Activated T-helper 9 cell treated with anti-CD3 and anti-CD28 coated beads, Interleukin-2, amount 50 U/mL, for 16 hours (primary cell): ENCODE data around the gene DSCAML1.

Experiments used
- DNase-seq: peaks from one replicate; pipeline ENCODE4 v3.0.0-alpha.2; 2020; ENCODE audit warnings: low read depth

Gene DSCAML1

DNA sequence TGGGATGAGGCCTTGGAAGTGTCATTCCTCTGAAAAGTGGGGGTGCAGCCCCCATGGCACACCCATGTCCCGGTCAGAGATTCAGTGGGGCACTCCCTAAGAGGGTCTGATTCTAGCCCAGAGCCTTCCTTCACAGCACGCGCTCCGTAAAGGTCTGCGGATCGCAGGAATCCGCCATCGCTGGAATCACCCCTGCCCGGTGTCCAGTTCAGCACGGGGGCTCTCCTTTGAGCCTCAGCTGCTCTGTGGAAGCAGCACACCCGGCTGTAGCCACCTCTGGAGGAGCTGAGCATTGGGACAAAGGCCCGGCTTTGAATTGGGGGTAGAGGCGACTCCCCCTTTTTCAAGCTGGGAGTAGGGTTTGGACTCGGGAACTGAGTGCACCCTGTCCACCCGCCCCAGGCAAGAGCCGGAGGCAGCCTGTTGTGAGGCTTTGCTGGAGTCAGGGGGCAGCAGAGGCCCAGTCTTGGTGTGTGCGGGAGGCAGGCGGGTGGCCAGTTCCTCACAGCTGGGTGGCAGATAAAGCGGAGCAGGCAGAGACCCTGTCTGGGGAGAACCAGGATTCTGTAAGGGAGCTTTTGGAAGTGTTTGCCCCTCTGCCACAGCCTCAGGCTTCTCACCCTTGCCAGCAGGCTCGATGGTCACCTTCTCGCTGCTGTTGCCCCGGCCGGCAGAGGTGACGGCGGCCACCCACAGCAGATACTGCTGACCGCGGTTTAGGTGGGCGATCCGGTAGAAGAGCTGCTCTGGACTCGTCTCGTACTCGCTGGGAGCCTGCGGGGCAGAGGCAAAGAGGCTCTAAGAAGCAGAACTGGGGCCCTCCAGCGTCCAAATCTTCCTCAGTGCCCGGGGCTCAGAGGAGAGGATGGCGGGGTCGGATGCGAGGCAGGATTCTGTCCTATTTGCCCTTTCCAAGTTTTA lies 353.5 kb downstream of the DSCAML1 start:
- no peak for DNase-seq

DNA sequence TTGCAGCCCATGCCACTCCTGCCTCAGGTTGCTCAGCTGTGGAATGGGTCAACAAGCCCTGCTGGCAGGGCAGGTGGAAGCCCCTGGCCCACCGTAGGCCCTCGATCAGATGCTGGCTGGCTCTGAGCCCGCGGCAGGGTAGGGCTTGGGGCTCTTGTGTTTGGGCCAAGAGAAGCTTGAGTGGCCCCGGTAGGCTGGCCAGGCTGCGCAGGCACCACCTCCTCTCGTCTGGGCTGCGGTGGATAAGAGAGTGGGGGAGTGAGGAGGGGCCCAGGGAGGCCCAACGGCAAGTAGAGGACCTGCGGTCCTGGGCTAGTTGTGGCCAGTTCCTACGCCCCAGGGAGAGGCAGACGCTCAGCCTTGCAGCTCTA lies 354.2 kb downstream of the DSCAML1 start:
- DNase-seq: no peak

DNA sequence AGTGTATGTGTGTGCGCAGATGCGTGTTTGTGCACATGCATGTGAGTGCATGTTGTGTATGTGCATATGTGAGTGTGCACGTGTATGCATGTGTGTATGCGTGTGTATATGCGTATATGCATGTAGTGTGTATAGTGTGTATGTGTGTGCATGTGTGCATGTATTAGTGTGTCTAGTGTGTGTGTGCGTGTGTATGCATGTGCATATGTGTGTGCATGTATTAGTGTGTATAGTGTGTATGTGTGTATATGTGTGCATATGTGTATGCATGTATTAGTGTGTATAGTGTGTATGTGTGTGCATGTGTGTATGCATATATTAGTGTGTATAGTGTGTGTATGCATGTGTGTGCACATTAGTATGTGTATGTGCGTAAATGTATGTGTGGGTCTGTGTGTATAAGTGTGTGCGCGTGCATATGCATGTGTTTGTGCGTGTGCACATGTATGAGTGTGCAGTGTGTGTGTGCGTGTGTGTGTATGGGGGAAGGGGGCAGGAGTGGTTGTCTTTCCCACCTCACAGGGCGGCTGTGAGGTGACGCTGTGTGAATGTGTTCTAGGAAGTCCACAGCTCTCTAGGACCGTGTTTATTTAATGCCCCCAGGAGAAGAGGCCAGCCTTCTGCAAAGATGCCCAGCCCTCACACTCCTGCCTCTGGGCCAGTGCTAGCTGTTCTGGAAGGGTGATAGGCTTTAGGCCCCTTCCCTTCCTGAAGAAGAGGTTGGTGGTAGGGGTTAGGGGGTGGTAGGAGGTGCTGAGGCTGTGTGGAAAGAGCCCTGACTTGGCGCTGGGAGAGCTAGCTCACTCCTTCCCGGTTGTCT lies 354.8 kb downstream of the DSCAML1 start:
- DNase-seq: no peak

DNA sequence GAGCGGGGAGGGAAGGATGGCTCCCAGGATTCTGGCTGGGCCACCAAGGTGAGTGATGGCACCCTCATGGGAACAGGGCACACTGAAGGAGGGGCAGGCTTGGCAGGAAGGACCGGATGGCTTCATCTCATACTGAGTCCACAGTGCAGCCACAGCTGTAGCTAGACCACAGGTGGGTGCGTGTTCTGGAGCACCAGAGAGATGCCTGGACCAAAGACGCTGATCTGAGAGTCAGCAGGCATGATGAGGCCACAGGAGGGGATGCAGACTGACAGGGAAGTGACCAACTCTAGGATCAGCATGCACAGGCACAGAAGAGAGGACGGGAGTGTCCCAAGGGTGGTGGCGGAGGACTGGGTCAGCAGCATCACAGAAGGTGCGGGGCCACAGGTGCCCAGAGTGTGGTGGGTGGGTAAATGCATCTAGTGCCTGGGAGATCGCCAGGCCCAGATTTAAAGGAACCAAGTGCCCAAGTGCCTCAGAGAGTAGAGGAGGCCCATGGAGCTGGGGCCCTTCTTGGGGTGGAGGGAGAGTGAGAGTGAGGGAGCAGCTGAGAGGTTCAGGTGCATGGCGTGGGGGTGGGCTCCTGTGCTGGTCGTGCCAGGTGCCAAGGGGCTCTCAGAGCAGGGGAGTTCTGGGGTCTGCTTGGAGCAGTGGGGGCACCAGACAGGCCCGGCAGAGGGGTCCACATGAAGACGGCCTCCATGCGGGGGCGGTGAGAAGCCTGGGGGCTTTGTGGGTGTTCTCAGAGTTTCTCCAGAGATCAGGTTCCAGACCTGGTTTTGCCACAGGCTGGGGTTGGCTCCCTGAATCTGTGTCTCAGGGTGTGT lies 355.7 kb downstream of the DSCAML1 start:
- DNase-seq: no peak

DNA sequence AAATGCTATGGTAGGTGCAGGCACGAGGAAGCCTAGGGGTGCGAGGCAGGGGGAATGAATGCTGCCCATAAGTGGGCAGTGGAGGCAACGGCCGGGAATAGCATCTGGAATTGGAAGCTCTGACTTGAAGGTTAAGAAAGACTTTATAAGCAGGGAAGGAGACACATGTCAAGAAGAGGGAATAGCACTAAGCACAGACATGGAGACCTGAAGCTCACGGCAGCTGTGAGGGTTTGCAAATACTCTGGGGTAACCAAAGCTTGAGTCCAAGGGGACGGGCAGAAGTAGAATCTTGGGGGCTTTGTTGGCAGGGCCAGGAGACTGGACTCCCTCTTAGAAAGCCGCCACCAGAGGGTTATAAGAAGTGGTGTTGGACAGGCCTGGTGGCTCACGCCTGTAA lies 356.8 kb downstream of the DSCAML1 start:
- no peak for DNase-seq

DNA sequence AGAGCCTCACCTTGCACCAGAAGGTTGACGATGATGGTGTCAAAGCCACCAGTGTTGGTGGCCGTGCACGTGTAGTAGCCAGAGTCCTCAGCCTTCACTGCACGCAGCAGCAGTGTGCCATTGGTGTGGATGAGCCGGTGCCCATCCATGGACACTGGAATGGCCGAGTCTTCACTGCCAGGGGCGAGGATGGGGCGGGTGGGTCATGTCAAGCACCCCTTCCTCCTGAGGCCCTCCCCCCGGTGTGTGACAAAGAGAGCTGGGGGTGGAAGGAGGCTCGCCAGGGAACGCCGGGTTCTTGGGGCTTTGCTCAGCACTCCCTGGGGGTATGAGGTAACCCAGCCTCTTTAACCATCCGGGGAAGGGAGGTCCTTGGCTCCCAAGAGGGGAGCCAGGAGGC lies 357.8 kb downstream of the DSCAML1 start:
- DNase-seq: no peak

DNA sequence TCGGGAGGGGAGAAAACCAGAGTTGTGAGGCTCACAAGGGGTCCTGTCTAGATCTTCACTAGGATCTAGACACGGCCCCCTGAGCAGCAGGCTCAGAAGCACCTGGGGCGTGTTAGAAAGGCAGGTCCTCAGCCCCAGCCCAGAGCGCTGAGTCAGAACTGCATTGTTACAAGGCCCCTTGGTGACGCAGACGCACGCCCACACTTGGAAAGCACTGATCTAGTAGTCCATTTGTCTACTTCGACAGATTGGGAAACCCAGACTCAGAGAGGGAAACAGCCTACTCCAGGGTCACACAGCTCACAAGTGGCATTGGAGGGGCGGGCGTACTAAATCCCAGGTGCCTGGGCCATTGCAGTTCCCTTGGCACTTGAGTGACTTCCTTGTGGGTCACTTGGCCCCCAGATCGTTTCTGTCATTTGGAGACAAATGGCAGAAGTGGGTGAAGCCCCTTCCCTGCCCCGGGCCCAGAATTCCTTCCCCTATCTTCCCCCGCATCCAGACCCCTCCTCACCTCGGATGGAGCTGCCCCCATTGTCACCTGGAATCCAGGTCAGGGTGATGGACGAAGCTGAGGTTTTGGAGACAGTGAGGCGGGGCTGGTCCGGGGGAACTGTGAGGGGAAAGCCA lies 358.5 kb downstream of the DSCAML1 start:
- no peak for DNase-seq

DNA sequence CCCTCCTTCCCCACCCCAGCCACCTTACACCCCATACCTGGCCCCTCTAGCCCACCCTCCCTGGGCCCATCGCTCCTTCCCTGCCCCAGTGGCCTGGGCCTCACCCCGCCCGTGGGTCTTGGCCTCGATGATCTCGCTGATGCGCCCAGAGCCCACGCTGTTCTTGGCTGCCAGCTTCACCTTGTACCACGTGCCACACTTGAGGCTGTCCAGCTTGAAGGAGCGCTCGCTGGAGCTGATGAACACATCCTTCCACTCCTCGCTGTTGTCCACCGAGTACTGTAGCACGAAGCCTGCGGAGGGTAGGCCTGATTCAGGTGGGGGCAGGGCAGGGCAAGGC lies 359.3 kb downstream of the DSCAML1 start:
- DNase-seq: no peak

DNA sequence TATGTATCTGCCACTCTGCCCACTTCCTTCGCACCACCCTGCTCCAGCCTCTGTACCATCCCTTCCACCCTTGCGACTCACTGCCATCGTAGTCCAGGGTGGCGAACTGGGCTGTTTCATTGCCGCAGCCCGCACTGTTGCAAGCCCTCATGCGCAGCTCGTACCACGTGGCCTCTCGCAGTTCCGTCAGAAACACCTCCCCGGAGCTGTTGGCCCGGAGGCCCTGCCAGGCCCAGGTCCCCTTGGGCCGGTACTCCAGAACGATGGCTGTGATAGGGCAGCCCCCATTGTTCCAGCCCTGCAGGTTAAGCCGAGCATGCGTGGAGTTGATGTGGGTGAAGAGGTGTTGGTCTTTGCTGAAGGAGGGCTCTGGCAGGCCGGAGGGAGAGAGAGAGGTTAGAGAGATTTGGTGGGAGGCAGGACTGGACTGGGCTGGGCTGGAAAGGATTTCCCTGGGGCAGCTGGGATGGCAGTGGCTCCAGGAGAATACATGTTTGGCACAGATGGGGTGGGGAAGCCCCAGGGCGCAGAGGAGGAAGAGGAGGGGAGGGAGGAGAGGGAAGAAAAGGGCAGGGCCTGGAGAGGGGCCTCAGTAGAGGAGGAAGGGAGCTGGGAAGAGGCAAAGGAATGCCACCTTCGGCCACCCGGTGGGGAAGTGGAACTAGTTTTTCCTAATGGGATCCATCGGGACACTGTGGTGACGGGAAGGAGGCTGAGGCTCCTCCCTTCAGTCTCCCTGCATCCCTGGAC lies 359.8 kb downstream of the DSCAML1 start:
- DNase-seq: no peak

DNA sequence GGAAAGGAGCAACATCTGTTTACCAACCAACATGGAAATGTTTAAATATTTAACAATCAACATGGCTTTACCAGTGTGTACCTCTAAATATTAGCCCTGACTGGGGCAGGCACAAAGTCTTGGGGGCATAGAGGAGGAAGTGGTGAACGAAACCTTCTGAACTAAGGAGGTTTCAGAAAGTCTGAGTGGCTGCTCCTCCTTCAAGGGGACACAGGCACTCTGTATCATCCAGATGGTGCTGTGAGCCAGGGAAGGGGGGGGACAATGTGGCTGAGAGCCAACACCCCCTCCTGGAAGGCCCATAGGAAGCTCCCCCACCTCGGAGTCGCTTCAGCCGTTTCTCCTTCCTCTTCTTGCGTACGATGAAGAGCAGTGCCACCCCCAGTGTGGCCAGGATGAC lies 361.7 kb downstream of the DSCAML1 start:
- no peak for DNase-seq

DNA sequence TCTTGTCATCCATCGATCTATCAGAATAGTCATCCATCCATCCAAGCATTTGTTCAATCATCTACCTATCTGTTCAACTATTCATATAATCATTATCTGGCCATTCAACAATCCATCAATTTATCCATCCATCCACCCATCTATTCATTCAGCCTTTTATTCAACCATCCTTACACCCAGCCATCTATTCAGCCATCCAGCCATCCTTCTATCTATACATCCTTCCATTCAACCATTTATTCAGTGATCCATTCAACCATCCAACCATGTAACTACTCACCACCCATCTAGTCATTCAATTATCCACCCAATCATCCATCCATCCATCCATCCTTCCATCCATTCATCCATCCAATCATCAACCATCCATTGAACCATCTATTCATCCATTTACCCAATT lies 362.5 kb downstream of the DSCAML1 start:
- no peak for DNase-seq

DNA sequence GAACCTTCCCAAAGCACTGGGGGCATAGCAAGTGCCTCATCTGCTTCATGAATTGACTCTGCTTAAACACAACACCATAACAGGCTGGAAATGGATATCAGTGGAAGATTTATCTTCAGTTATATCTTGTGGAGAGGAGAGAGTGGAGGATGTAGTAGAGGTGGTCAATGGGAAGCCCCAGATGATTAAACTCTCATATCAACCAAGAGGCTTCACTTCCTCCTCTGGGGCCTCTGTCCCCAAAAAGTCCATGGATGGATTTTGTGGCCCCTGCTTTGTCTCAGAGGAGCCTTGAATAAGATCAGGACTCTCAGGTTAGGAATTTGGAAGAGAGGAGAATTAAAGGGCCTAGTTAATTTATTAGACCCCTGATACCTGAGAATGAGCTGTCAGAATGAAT lies 363.3 kb downstream of the DSCAML1 start:
- no peak for DNase-seq

DNA sequence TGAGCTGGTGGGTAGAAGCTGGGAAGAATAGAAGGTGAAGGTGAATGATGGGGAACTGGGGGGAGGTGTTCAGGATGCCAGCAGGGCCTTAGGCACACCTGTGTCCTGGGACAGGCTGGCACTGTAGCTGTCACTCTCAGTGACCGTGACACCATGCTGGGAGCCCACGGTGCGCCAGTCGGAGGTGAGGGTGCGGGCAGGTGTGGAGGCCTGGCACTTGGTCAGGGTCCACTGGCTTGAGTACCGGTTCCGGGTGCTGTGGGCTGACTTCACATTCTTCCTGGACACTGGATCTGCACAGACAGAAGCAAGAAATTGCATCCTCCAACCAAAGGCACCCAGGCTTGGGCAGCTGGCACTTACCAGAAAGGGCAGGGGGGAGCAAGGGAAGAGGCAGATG lies 365.6 kb downstream of the DSCAML1 start:
- DNase-seq: no peak

DNA sequence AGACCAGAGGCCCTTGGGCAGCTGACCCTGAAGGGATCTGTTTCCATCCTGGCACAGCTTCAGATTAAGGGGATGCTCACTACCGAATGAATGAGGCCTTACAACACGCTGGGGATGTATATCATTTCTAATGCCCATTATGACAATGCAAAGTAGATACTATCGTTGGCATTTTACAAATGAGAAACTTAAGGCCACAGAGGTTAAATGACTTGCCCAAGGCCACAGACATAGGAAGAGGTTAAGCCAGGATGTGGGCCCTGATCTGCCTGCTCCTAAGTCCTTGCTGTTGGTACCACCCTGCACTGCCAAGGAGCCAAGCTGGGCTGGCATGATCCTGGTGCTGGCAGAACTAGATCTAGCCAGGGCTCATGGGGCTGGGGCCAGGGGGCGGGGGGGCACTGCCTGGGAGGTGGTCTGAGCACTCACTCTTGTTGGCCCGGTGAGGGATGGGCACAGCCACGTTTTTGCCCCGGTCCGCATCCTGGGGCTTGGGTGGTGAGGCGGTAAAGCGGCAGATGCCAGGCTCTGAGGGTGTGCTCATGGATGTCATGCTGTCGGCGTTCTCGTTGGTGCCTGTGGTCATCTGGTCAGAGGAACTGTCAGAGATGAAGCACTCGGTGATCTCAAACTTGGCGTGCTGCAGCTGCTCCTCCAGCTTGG lies 366.6 kb downstream of the DSCAML1 start:
- DNase-seq: no peak

DNA sequence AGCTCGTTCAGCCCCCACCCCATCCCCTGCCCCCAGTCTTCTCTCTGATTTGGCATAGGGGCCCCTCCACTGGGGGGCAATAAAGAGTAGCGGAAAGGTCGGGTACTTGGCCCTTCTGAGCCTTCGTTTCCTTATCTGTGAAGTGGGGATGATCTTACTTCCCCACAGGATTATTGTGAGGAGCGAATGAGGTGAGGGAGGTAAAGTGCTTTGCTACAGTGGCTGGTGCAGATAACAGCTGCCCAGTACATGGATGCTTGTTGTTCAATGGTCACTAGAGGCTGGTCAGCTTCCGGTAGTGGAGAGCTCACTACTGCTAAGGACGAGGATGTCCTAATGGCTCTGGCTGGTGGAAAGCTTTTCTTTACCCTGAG lies 368.2 kb downstream of the DSCAML1 start:
- DNase-seq: no peak

DNA sequence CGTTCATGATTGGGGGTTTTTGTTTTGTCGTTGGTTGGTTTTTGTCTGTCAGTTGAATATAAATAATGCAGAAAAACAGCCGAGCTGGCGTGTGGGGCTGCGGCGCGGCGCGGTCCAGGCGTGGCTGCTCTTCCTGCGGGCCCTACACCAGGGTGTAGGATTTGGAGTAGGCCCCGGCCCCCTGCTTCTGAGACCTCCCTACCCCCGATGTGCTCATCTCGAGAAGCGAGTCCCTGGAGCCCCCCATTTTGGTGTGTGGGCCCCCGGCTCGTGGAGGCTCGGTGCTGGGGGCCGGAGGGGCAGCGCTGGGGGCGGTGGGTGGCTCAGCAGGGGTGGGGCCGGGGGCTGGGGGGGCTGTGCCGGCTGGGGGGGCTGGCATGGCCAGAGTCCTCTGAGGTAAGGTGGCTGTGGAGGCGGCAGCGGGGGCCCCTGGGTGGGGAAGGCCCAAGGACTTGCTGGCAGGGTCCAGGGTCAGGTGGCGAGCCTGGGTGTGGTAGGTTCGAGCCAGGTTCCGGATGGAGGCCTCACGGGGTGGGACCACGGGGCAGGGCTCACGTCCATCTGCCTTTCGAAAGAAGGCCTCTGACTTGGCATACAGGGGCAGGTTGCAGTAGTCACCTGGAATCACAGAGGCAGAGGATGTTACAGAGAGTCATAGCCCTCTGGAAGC lies 368.7 kb downstream of the DSCAML1 start:
- DNase-seq: no peak

DNA sequence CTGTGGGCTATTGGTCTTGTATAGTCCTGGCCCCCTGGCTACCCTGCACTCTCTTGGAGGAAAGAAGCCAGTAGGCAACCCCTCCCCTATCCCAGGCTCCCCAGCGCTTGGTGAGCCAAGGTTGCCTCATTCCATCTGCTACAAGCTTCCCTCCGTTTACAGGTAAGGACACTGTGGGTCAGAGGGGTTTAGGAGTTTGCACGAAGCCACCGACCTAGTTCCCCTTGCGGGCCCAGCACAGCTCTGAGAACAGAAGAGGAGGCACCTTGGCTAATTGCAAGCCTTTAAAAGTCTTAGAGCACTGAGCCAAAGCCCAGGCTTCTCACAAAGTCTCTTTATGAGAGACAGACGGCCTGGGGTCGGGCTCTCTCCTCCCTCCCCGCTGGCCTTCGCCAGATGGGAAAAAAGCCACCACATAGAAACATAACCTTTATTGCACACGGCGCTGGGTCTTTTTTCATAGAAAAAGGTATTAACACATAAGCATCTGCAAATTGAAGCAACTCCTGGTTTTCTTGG lies 369.6 kb downstream of the DSCAML1 start:
- no peak for DNase-seq

DNA sequence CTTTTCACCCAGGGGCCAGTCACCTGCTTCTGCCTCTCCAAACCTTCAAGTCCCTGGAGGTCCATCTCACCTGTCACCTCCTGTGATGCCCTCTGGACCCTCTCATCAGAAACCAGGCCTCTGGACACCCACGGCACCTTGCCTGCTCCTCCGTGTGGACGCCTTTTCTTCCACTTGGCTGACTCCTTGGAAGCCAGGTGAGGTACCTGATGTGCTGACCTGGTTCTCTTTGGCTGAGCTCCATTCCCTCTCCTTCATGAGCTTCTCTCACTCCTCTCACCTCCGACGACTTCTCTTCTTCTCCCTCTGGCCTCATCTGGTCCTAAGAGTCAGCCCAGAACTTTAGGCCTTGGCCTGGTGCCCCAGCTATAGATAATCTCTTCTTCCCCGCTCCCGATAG lies 370.1 kb downstream of the DSCAML1 start:
- DNase-seq: no peak

DNA sequence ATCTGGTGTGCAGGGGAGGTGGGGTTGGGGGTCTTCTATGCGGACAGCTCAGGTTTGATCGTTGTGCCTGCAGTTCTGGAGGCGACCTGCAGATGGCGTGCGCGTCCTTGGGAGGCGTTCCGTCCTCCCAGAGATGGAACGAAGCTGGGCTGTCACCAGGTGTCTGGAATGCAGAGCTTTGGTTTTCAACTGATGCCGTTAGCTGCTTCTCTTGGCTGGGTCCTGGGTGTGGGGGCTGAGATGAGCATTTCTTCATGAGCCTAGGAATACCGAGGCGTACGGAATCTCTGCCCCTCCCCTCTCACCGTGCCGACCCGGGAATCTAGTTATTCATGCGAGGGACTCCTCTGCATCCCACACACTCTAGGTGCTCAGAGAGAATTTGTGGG lies 370.7 kb downstream of the DSCAML1 start:
- DNase-seq: peak; percentile 55

DNA sequence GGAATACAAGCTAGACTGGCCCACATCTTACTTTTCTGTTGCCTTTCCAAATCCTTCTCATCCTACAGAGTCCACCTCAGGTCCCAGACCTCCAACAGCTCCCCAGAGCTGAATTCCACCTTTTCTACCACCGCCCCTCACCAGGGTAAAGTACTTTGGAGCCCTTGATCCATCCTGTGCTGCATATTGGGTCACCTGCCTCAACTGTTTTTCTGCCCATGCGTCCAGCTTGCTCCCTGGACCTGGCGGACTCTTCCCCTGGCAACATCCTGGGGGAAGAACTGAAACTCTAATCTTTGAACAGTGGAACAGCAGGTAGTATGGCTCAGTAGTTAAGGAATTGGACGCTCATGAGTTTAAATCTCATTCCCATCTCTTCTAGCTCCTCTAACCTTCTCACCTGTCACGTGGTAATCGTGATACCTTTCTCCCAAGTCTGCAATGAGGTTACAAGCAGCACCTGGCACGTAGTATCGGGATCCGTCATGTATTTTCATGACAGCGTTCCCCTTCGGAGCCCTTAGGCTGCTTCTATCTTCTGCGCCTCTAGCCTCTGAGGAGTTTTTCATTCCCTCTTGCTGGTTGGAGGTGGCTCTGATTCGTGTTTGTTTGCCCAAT lies 371.2 kb downstream of the DSCAML1 start:
- DNase-seq: no peak
